Skeletal muscle tissue (tissue), 4 donors: ENCODE measurements around the gene LCN6. TPM values are rescaled to one million over a fixed set of nuclear protein-coding genes. Genes with fewer than 3 reads are reported as not detected.

ENCODE experiments used
- H3K27ac ChIP-seq: one replicate; pipeline ENCODE4 v1.7.0; 2013; ENCODE audit warnings: mild to moderate bottlenecking, low read depth, low read length, inconsistent platforms
- H3K27me3 ChIP-seq, 3 donors: one replicate each; pipeline ENCODE4 v1.7.0; 2013; ENCODE audit warnings: low read length in 3 of 3; ENCODE audit not compliant: control insufficient read depth in 3 of 3, insufficient read depth in 3 of 3
- H3K36me3 ChIP-seq, 3 donors: one replicate each; pipeline ENCODE4 v1.7.0; 2013; ENCODE audit warnings: low read length in 3 of 3; ENCODE audit not compliant: control insufficient read depth in 3 of 3, insufficient read depth in 3 of 3
- H3K4me1 ChIP-seq, 3 donors: one replicate each; pipeline ENCODE4 v1.7.0; 2013; ENCODE audit warnings: low read length in 3 of 3, mild to moderate bottlenecking in 3 of 3; ENCODE audit not compliant: control insufficient read depth in 3 of 3, insufficient read depth in 3 of 3
- H3K4me3 ChIP-seq, 3 donors: one replicate each; pipeline ENCODE4 v1.7.0; 2013; ENCODE audit warnings: low read length in 3 of 3
- H3K9ac ChIP-seq, 3 donors: one replicate each; pipeline ENCODE4 v1.7.0; 2013; ENCODE audit warnings: low read length in 3 of 3, mild to moderate bottlenecking in 3 of 3, moderate library complexity in 2 of 3, low read depth in 1 of 3
- H3K9me3 ChIP-seq, 3 donors: one replicate each; pipeline ENCODE4 v1.7.0; 2013; ENCODE audit warnings: low read length in 3 of 3; ENCODE audit not compliant: control insufficient read depth in 3 of 3
- total RNA-seq: library from RNA; depleted of rRNA; stranded (reverse); fragments of >200 nt; gene quantifications from one replicate; pipeline ENCODE4 v1.2.3, GENCODE V29; 2014
- donor health status: Osteomylitis.

LCN6 gene
- total RNA-seq, 1 donor from 2014 or later, result not detected

- no peak overlapping the region for H3K27ac ChIP-seq
- H3K4me1 ChIP-seq, result peaks cover under 1 to 21% (median 8%) of the 10 kb centered on the region in 3 donors
- H3K4me3 ChIP-seq, result no peak overlapping the region
- peaks cover 21 to 39% (median 29%) of the 10 kb centered on the region in 3 donors for H3K27me3 ChIP-seq
- no peak overlapping the region for H3K9ac ChIP-seq
- H3K36me3 ChIP-seq, result no peaks in the 10 kb centered on the region
- no peaks in the 10 kb centered on the region for H3K9me3 ChIP-seq
Measured at GRCh38 chr9:136746155-136746490, 2.2 kb downstream of the LCN6 start.

GRCh38 chr9:136745389-136746154 lies 2.8 kb downstream of the LCN6 start:
- Histone ChIP-seq H3K36me3 (no peaks in the 10 kb centered on the region), H3K9ac (no peak overlapping the region), H3K4me1 (peaks cover 3 to 25% (median 11%) of the 10 kb centered on the region in 3 donors), H3K27ac (no peak overlapping the region), H3K9me3 (no peaks in the 10 kb centered on the region), H3K27me3 (peaks cover 25 to 44% (median 34%) of the 10 kb centered on the region in 3 donors), H3K4me3 (no peak overlapping the region)

- H3K9ac ChIP-seq, result no peak overlapping the region
- no peaks in the 10 kb centered on the region for H3K9me3 ChIP-seq
- H3K4me1 ChIP-seq, result peaks cover 3 to 25% (median 11%) of the 10 kb centered on the region in 3 donors
- H3K4me3 ChIP-seq, result no peak overlapping the region
- H3K36me3 ChIP-seq, result no peaks in the 10 kb centered on the region
- peaks cover 32 to 52% (median 42%) of the 10 kb centered on the region in 3 donors for H3K27me3 ChIP-seq
- H3K27ac ChIP-seq, result no peak overlapping the region
Measured at GRCh38 chr9:136744773-136745172, 3.6 kb downstream of the LCN6 start.

- Histone ChIP-seq H3K9me3 (no peaks in the 10 kb centered on the region), H3K4me3 (no peak overlapping the region), H3K36me3 (no peaks in the 10 kb centered on the region), H3K9ac (no peak overlapping the region), H3K4me1 (peaks cover 3 to 19% (median 11%) of the 10 kb centered on the region in 3 donors), H3K27ac (no peak overlapping the region), H3K27me3 (peaks cover 39 to 52% (median 51%) of the 10 kb centered on the region in 3 donors)
Measured at GRCh38 chr9:136743639-136744211, 4.6 kb downstream of the LCN6 start.

GRCh38 chr9:136742591-136743391 lies 5.5 kb downstream of the LCN6 start, which contains the start of gene LCN10:
Gene LCN10, minus strand, starts transcription at chr9:136742940. Its CDS starts 37 bp downstream, at chr9:136742903.
- no peaks in the 10 kb centered on the region for H3K9me3 ChIP-seq
- no peak within 1 kb of the TSS for H3K27ac ChIP-seq
- peaks cover 39 to 52% (median 51%) of the 10 kb centered on the region in 3 donors for H3K27me3 ChIP-seq
- no peaks in the 10 kb centered on the region for H3K36me3 ChIP-seq
- no peak within 1 kb of the TSS for H3K9ac ChIP-seq
- H3K4me3 ChIP-seq, result no peak within 1 kb of the TSS
- peaks cover 3 to 15% (median 11%) of the 10 kb centered on the region in 3 donors for H3K4me1 ChIP-seq

- Histone ChIP-seq H3K4me3 (no peak overlapping the region), H3K4me1 (peaks cover 3 to 15% (median 11%) of the 10 kb centered on the region in 3 donors), H3K9me3 (no peaks in the 10 kb centered on the region), H3K27me3 (peaks cover 39 to 51% (median 48%) of the 10 kb centered on the region in 3 donors), H3K36me3 (no peaks in the 10 kb centered on the region), H3K9ac (no peak overlapping the region), H3K27ac (no peak overlapping the region)
Measured at GRCh38 chr9:136741883-136742571, 6.3 kb downstream of the LCN6 start.

GRCh38 chr9:136740971-136741882 lies 7.1 kb downstream of the LCN6 start:
- no peaks in the 10 kb centered on the region for H3K9me3 ChIP-seq
- no peaks in the 10 kb centered on the region for H3K36me3 ChIP-seq
- no peak overlapping the region for H3K9ac ChIP-seq
- H3K27ac ChIP-seq, result no peak overlapping the region
- peaks cover 3 to 15% (median 11%) of the 10 kb centered on the region in 3 donors for H3K4me1 ChIP-seq
- H3K4me3 ChIP-seq, result no peak overlapping the region
- peaks cover 39 to 51% (median 47%) of the 10 kb centered on the region in 3 donors for H3K27me3 ChIP-seq

- Histone ChIP-seq H3K27ac (no peak overlapping the region), H3K9me3 (no peaks in the 10 kb centered on the region), H3K4me1 (peaks cover 3 to 15% (median 11%) of the 10 kb centered on the region in 3 donors), H3K36me3 (no peaks in the 10 kb centered on the region), H3K27me3 (peaks cover 39 to 51% (median 47%) of the 10 kb centered on the region in 3 donors), H3K4me3 (no peak overlapping the region), H3K9ac (no peak overlapping the region)
Measured at GRCh38 chr9:136740491-136740890, 7.8 kb downstream of the LCN6 start.

- peaks cover 39 to 51% (median 47%) of the 10 kb centered on the region in 3 donors for H3K27me3 ChIP-seq
- H3K9me3 ChIP-seq, result no peaks in the 10 kb centered on the region
- H3K36me3 ChIP-seq, result no peaks in the 10 kb centered on the region
- peaks cover 3 to 15% (median 11%) of the 10 kb centered on the region in 3 donors for H3K4me1 ChIP-seq
- H3K27ac ChIP-seq, result no peak overlapping the region
- no peak overlapping the region for H3K9ac ChIP-seq
- H3K4me3 ChIP-seq, result no peak overlapping the region
Measured at GRCh38 chr9:136740069-136740468, 8.3 kb downstream of the LCN6 start.
